ENCODE measurements around the gene SIRPB2. TPM values are rescaled to one million over a fixed set of nuclear protein-coding genes. Genes with fewer than 3 reads are reported as not detected.

The SIRPB2 gene
- total and polyA plus RNA-seq, 2 of the 8 experiments (the other 6 are each of a cell fraction or from before 2014, with no cell fraction given), result 0.28 TPM; not detected in 1

DNA sequence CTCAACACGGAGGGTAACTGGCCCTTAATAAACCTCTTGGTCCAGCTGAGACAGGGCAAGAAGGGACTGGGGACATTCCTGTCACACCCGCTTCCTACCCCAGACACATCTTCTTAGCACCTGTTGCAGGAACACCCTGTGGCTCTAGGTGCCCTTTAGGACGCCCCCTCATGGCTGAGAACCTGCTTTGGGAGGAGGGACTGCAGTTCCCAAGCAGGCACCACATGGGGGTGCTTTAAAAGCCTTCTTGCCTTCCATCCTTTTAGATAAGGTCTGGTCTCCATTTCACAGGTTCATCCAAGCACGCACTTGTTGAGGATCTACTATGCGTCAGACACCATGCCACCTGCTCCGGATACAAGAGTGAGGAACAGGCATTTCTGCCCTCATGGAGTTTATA lies 51.2 kb downstream of the SIRPB2 start:
- Histone ChIP-seq H3K79me1 (ENCODE audit: low read depth, low read length) (no peaks in the 10 kb centered on the region), H2BK120ac (replicated peaks; ENCODE audit: low read depth, low read length) (no peak overlapping the region), H3K56ac (replicated peaks; ENCODE audit: insufficient read length, low read depth, low read length) (no peak overlapping the region), H3K14ac (ENCODE audit: insufficient read length) (no peak overlapping the region), H3K9me3 (ENCODE audit: insufficient read depth in 2 of 2, low read depth in 1 of 2, low read length in 1 of 2) (no peaks in the 10 kb centered on the region), H4K20me1 (replicated peaks in 1 of 2; ENCODE audit: control insufficient read depth in 1 of 2, insufficient read depth in 2 of 2, low read length in 2 of 2) (no peaks in the 10 kb centered on the region), H2BK20ac (ENCODE audit: low read length) (no peak overlapping the region), H3K27ac (ENCODE audit: low read depth, low read length) (no peak overlapping the region), H3K4me2 (ENCODE audit: insufficient read depth in 1 of 2, low read depth in 2 of 2, low read length in 2 of 2) (no peak overlapping the region), H2AK5ac (ENCODE audit: low read depth, low read length) (no peak overlapping the region), H3K36me3 (ENCODE audit: control insufficient read depth in 2 of 4, insufficient read depth in 4 of 4, low read length in 3 of 4) (peaks cover 10 to 26% (median 20%) of the 10 kb centered on the region in 4 experiments), H3K4me1 (replicated peaks in 1 of 4; ENCODE audit: control insufficient read depth in 3 of 4, insufficient read depth in 4 of 4, low read length in 3 of 4) (no peaks in the 10 kb centered on the region), H4K91ac (replicated peaks; ENCODE audit: insufficient read length, low read length) (no peak overlapping the region), H3K4me3 (ENCODE audit: extremely low read depth in 1 of 4, insufficient read depth in 2 of 4, low read depth in 3 of 4, low read length in 4 of 4) (no peak overlapping the region), H3K79me2 (ENCODE audit: control insufficient read depth in 1 of 2, insufficient read depth in 2 of 2, low read length in 2 of 2) (no peaks in the 10 kb centered on the region), H2BK12ac (ENCODE audit: low read depth, low read length) (no peak overlapping the region), H3K4ac (replicated peaks; ENCODE audit: insufficient read length, low read depth, low read length) (no peak overlapping the region), H2AFZ (ENCODE audit: low read length) (no peak overlapping the region), H3K23ac (ENCODE audit: insufficient read length) (no peak overlapping the region), H3K23me2 (ENCODE audit: low read depth, low read length) (no peaks in the 10 kb centered on the region), H2BK5ac (ENCODE audit: low read depth, low read length) (no peak overlapping the region), H2BK15ac (ENCODE audit: low read length) (no peak overlapping the region), H4K8ac (ENCODE audit: extremely low read depth, insufficient read depth, low read length) (no peak overlapping the region), H3K9ac (replicated peaks in 1 of 4; ENCODE audit: extremely low read depth in 1 of 4, low read depth in 3 of 4, low read length in 3 of 4) (no peak overlapping the region), H3K18ac (ENCODE audit: extremely low read depth, low read length) (no peak overlapping the region), H4K5ac (ENCODE audit: insufficient read length, low read depth, low read length) (no peak overlapping the region), H3K27me3 (replicated peaks in 1 of 4; ENCODE audit: control insufficient read depth in 3 of 4, extremely low read depth in 1 of 4, insufficient read depth in 3 of 4, low read length in 3 of 4) (no peaks in the 10 kb centered on the region)
- TF ChIP-seq YY1 (IDR thresholded peaks at IDR 0.05; ENCODE audit: low read depth, low read length) (0 out of 2 replicates have a peak, but pooled peaks have one; percentile 25), CTCF (IDR thresholded peaks at IDR 0.05; ENCODE audit: control extremely low read depth in 1 of 3, insufficient read depth in 1 of 3, low read depth in 1 of 3, low read length in 3 of 3) (peak; percentile 79 to 98 (median 83)), CREB1 (IDR thresholded peaks at IDR 0.05) (no peak), KDM4A (IDR thresholded peaks at IDR 0.05; ENCODE audit: low read depth, low read length, severe bottlenecking) (no peak), CHD2 (IDR thresholded peaks at IDR 0.05; ENCODE audit: low read length) (no peak), RAD21 (IDR thresholded peaks at IDR 0.05 in 1 of 2, conservative IDR thresholded peaks at IDR 0.05 in 1 of 2; ENCODE audit: low read depth in 2 of 2, low read length in 2 of 2) (peak; percentile 50 to 57), EGR1 (IDR thresholded peaks at IDR 0.05; ENCODE audit: borderline replicate concordance, low read depth, low read length) (peak; percentile 26; the same call in 1 of the 2 replicates)
- WGBS, 2 experiments (ENCODE audit: extremely low coverage in 1 of 2, insufficient coverage in 1 of 2, insufficient read length in 1 of 2, insufficient replicate concordance in 2 of 2, low coverage in 1 of 2, low lambda C conversion rate in 2 of 2, missing lambda C conversion rate in 1 of 2), result 72% methylated on average over 6 of the region's 6 CpGs; no CpG with 5 or more reads in 1 of the 2 experiments
- POLR2A ChIA-PET (ENCODE audit: partially characterized antibody), result interaction anchor here (1.2 to 1.4 kb wide), 2 partner anchors 26 to 58 kb away, joined by 3 read pairs; no protein-coding TSS in a partner anchor
- peak; percentile 76 for FAIRE-seq
- peak; percentile 50 to 58 for DNase-seq (ENCODE audit: low read depth in 1 of 2, low spot score in 2 of 2)
- CTCF ChIA-PET (ENCODE audit: partially characterized antibody), result interaction anchor here (0.6 to 8.4 kb wide), 23 partner anchors 10 to 294 kb away, joined by 3 to 139 read pairs (median 4); partner anchors contain the start of gene NSFL1C

Measured in H1 (cell line).